Activated CD4-positive, alpha-beta T cell treated with anti-CD3 and anti-CD28 coated beads for 4 hours (primary cell): ENCODE results near the gene MAST4.

Experiments used
- DNase-seq, 2 donors: peaks; one replicate each; pipeline ENCODE4 v3.0.0-alpha.2; 2020

The MAST4 gene

GRCh38 chr5:66595756-66596635 lies at the start of gene MAST4:
Gene MAST4, plus strand, starts transcription at chr5:66596393. Its CDS starts 263 bp downstream, at chr5:66596656.
- peak; percentile 8 to 24 for DNase-seq

- no peak for DNase-seq
These were observed 49.7 kb upstream of the MAST4 start for GRCh38 chr5:66546541-66546940.

- DNase-seq = no peak
These were observed 44.9 kb upstream of the MAST4 start for GRCh38 chr5:66551338-66551737.

GRCh38 chr5:66551945-66552344 lies 44.2 kb upstream of the MAST4 start:
- DNase-seq = no peak

DNA sequence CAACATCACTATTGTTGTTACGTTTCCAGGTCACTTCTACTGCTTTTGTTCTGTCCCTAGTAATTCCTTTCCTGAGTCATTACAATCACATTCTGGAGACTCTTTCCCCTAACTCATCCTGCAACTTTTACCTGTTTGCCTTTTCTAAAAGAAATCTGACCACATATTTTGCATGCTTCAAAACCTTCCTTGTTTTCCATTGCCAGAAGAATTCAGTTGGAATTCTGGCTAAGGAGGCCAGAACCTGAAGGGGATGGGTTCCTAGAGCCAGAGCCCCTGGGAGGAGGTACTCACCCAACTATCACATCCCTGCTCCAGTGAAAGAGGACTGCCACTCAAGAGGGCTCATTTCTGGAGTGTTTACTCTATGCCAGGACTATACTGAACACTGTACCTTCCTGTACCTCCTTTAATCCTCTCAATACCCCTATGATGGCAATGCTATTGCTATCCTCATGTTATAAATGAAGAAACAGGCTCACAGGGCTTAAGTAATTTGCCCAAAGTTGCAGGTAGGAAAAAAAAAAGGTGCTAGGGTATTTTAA lies 42.8 kb upstream of the MAST4 start:
- no peak for DNase-seq

DNA sequence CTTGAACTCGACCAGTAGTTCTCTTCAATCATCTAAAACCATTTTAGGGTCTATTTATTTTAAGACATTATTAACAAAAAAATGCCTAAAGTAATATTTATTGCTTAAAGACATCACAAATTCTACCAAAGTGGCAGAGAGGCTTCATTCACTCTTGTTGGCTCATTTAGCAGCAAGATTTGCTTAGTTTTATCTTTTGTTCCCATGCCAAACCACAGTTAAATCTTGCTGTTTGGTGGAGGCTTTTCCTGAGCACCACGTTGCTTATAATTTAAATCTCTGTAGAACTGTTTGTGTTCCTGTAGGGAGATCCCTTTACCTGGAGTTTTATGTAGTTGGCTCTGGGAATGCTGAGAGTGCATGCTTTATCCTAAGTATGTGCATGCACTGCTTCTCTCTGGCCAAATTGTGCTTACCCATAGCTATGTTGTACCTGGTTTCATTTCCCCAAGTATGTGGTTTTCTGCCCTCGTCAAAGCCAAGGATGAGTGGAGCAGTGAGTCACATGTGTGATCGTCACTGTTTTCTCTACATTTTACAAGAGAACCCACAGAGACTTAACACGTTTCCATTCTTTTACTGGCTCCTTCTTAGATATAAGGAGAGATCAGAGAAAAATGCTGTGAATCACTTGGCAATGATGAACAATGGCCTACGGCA lies 42.1 kb upstream of the MAST4 start:
- no peak for DNase-seq

DNA sequence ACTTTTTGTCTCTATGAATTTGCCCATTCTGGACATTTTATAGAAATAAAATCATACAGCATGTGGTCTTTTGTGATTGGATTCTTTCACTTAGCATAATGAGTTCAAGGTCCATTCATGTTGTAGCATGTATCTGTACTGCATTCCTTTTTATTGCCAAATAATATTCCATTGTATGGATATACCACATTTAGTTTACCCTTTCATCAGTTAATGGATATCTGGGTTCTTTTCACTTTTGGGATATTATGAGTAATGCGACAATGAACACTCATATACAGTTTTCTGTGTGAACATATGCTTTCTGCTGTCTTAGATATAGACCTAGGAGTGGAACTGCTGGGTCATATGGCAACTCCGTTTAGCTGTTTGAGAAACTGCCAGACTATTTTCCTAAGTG lies 41.3 kb upstream of the MAST4 start:
- no peak for DNase-seq

DNA sequence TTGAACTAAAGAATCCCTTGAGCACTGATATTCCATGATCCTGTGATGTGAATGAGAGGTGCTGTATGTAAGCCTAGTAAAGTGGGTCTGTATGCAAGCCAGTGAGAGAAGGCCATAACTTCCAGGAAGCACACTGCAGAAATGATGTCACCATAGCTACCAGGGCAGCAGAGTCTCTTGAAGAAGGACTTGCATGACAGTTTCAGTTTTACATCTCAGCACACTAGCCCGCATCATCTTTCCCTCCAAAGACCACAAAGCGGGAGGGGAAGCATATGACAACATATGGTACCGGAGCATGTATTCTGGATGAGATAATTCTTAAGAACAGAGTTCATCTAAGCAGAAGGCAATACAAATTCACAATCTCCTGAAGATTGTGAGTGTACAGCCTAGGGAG lies 37.6 kb upstream of the MAST4 start:
- no peak for DNase-seq

DNA sequence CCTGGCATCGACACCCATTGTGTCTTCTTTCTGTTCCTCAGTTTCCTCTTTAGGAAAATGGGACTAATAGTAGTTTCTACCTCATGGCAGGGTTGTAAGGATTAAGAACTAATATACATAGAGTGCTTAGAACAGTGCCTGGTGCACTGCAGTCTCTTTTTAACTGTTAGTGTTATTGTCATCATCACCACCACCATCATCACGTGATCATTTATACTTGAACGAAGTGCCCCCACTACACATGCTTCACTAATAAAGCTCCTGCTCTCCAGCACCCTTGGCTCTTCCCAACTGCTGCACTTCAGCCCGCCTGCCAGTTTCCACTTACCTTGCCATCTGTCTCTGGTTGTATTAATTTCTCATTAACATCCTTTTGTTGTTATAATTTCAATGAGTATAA lies 35.8 kb upstream of the MAST4 start:
- no peak for DNase-seq

GRCh38 chr5:66561256-66561990 lies 34.8 kb upstream of the MAST4 start:
- DNase-seq = no peak

GRCh38 chr5:66565878-66566277 lies 30.3 kb upstream of the MAST4 start:
- no peak for DNase-seq

DNA sequence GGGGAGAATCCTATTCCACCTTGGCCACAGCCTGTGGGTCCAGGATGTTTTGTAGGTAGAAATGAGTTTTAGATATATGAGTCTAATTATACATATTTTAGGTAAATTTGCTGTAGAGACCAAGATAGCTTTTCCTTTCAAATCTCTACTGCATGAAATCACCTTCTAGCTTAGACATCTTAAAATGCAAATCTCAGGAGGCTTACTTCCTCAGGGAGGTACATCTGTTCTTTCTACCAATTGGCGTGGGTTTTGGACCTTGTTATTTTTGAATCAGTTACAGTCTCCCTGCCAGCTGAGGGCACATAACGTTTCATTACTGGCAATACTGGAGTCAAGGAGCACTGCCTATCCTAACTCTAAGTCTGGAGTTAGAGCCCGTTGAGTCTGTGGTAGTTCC lies 28.7 kb upstream of the MAST4 start:
- no peak for DNase-seq

DNA sequence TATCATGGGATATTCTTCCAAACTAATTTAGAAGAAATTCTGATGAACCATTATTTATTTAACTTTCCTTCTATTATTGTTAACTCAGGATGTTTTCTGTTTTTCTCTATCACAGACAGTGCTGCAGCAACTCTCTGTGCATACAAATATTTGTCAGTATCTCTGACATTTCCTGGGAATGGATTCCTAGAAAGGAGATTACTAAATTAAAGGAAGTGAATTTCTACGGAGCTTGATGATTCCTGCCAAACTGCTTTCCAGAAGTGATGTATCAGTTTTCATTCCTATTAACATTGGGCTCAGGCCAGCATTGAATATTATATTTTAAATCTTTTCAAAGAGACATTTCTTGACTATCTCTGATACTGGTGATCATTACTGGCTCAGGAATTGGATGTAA lies 26.0 kb upstream of the MAST4 start:
- no peak for DNase-seq

- no peak for DNase-seq
These were observed 22.5 kb upstream of the MAST4 start for GRCh38 chr5:66573733-66574132.

GRCh38 chr5:66582499-66583165 lies 13.6 kb upstream of the MAST4 start:
- no peak for DNase-seq

- no peak for DNase-seq
These were observed 10.9 kb upstream of the MAST4 start for GRCh38 chr5:66585291-66585690.

DNA sequence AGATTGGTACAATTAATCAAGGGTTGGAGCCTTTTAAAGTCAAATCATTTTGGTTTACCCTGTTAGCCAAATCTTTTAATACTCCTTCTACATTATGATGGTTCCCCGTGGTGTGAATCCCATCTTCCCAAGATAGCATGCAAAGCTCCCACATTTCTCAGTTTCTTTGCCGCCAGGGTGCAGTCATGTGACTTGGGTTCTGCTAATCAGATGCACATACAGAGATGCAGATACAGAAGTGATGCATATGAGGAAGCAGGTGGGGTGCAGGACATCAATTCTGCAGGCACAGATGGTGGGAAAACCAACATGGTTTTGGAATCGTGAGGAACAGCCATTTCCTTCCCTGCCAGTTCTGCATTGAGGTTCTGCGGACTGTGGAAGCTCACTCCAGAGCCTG lies 8.4 kb upstream of the MAST4 start:
- no peak for DNase-seq

- DNase-seq = no peak
These were observed 516 bp downstream of the MAST4 start for GRCh38 chr5:66596636-66597182.

DNA sequence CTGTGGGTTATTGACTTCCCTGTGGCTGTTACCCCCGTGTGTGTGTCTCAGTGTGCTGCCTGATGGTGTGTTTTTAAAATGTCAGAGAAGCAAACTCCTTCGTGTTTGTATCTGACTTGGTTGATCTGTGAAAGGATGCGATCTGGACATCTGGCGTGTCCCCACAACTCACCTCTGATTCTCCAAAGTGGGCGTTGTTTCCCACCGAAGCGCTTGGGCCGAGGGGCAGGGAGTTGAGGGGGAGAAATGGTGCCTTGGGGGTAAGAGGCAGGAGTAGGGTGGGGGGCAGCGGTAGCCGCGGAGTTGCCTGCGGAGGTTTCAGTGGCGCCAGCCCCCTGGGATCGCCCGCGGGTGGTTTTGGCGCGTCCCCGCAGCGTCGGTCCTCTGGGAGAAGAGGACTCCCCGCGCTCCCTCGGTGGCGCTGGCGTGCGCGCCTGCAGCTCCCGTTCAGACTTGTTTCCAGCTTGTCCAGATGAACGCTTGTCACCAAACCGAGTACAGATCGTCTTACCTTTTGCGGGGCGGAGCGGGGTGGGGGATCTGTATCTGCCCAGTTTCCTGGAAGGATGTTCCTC lies 1.1 kb downstream of the MAST4 start:
- DNase-seq = no peak

DNA sequence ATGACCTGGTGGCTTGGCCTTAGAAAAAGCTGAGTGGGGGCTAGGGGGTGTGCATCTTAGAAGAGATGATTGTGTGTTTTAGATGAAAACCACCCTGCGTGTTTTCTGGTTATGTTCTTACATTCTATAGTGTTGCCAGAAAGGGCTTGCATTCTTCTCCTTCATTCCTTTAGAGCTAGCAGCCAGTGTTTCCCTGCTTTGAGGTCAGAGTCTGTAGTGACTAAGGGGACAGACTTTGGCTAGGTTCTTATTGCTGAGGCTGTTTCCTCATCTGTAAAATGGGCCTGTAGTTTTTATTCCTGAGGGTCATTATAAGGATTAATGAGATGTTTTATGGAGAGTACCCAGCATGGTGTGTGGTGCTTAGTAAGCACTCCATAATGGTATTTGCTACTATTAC lies 6.4 kb downstream of the MAST4 start:
- DNase-seq = no peak

GRCh38 chr5:66603164-66603563 lies 7.0 kb downstream of the MAST4 start:
- no peak for DNase-seq

DNA sequence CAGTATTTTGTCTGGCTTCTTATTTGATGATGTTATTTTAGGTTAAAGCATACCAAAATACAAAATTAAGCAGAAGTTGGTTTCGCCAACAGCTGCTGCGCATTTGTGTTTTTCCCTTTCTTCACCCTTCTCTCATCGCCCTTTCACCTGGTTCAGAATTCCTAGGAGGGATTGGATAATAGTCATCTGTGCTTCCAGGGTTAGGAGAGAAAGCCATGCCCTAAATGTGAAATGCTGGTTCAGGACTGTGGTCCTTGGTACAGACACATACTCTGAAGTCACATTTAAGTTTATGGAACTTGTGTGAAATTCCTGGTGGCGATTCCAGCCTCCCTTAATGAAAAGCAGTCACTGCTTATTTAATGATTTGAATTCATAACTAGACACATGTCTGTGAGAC lies 7.7 kb downstream of the MAST4 start:
- no peak for DNase-seq
